Cerebellar cortex (tissue), 1 donor: ENCODE results near the gene FEZ2.
"Not testable (repeated sequence)": the region's sequence is repeated elsewhere in the genome, so short reads cannot be mapped to it uniquely, and the experiment has no call there.

ENCODE experiments used
- DNase-seq: peaks from one replicate; pipeline ENCODE4 v3.0.0-alpha.2; 2015; ENCODE audit warnings: low spot score

Gene FEZ2

DNA sequence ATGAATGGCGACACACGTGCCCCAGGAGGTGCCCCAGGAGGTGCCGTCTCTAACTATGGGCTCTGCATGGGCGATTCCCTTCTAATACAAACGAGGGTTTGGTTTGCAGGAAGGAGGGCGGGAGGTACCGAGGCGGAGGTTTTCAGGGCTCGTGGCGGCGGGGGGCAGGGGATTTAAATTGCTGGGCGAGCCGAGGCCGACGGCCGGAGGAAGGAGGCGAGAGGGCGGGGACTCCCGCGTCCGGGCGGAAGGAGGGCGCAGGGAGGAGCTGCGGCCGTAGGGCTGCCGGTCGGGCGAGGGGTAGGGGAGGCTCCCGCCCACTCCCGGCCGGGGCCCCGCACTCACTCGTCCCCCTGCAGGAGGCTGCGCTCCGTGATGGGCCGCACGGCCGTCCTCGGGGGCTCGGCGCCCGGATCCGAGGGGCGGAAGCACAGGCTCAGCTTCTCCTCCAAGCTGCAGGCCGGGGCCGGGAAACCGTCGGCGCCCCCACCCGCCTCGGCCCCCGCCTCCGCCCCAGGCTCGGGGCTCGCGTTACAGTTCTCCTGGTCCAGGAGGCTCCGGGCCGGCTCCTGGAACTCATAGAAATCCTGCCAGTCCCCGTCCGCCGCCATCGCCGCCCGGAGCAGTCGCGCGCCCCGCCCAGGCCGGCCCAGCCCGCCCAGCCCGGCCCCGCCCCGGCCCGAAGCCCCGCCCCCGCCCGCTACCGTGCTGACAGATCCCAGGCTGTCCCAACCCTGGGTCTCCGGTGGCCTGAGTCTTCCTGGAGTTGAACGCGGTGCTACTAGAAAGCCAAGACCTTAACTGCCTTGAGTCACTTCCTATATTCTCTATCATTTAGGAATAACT lies at the start of gene FEZ2:
Gene FEZ2, minus strand, starts transcription at position 637 of the 846 bp plus-strand sequence. Its CDS starts 26 bp downstream, at position 611.
- DNase-seq: peak; percentile 69

- no peak for DNase-seq
These were observed 37.1 kb upstream of the FEZ2 start for GRCh38 chr2:36634981-36635597.

GRCh38 chr2:36633470-36634092 lies 35.6 kb upstream of the FEZ2 start:
- no peak for DNase-seq

DNA sequence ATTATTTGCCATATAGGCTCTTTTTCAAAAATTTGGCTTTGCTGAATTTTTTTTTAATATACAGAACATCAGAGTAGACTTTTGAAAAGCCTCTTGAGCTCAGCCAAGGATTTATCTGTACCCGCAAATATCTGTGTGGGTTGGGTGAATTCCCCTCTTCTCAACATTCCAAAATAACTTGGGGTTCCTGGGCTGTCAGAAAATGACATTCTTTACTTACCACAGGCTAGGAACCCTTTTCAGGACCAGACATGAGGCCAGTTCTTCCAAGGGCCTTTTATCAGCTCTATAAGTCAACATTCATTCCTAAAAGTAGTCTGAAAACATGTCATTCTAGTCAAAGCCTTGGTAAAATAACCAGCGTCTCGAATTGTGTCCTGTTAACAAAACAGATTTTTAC lies 28.8 kb upstream of the FEZ2 start:
- DNase-seq: no peak

GRCh38 chr2:36626071-36626470 lies 28.1 kb upstream of the FEZ2 start:
- DNase-seq: no peak

DNA sequence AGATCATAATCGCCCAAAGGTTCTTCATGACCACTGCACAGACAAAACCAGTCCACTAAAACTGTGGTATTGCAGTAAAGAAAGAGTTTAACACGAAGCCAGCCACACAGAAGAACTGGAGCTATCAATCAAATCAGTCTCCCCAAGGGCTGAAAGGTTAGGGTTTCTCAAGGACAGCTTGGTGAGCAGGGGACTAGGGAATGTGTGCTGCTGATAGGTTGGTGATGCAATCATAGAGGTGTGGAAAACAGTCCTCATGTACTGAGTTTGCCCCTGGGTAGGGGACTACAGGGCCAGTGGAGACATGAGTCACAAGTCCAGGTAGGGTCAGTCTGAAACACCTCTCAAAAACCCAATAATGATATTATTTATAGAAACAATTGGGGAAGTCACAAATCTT lies 27.3 kb upstream of the FEZ2 start:
- no peak for DNase-seq

DNA sequence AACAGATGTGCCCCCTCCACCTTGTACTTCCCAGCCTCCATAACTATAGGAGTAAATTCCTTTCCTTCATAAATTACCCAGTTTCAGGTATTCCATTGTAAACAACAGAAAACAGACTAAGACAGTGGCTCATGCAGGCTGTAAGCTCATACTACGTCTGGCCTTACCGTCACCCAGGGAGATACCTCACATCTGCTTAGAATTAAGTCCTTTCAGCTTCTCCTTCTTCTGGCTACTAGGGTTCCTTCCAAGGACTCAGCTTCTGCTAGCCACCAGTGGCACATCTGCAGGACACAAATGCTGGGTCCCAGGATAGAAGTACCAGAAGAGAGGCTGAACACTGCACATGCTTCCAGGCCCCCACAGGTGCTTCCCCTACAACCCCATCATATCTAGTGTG lies 22.4 kb upstream of the FEZ2 start:
- no peak for DNase-seq

- DNase-seq: peak; percentile 72
These were observed 20.4 kb upstream of the FEZ2 start for GRCh38 chr2:36618381-36618780.

DNA sequence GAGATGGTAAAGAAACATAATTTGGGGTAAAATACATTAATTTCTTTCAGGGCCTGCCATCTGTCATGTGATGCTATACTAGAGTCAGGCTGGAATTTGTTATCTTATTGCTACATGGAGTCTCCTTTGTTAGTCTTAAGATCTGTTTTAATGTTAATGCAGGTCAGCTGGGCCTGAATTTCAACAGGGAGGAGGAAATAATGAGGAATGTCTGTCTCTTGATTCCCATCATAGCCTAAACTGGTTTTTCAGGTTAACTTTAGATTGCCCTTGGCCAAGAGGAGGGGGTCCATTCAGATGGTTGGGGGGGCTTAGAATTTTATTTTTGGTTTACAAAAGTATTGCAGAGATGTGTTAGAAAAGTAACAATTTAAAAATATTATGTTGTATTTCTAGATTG lies 19.0 kb upstream of the FEZ2 start:
- no peak for DNase-seq

- DNase-seq: no peak
These were observed 17.3 kb upstream of the FEZ2 start for GRCh38 chr2:36615222-36615621.

DNA sequence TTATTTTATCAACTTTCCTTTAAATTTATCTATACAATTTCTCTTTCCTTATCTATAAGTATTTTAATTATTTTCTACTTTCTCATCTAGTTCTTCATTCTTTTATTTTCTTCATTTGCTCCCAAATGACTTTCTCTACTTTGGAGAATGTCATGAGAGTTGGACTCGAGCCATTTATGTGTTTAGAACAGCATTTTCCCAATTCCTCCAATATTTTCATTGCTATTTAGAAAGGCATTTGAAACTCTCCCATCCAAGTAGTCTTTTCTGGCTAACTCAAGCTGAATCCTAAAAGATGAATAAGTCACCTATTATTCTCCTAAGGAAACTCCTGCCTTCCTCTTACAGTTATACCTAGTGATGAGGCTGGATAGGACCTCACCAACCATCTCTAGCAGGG lies 15.8 kb upstream of the FEZ2 start:
- no peak for DNase-seq

GRCh38 chr2:36611316-36611990 lies 13.5 kb upstream of the FEZ2 start:
- no peak for DNase-seq

DNA sequence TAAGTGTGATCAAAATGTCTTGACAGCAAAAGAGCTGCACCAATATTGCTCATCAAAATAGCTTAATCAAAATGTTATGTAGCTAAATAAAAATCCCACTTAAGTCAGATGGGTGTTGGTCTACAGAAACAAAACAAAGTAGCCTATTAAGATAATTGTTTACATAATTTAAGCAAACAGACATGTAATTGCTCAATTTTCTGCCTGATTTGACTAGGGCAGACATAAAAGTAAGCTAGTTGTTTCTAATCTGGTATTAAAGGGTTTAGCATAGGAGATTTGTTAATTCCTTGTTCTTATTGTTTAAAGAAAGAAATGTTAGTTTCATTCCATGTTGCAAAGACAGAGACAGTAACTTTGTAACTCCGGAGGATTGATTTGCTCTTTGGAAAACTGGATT lies 11.5 kb upstream of the FEZ2 start:
- DNase-seq: no peak

- no peak for DNase-seq
These were observed 10.0 kb upstream of the FEZ2 start for GRCh38 chr2:36607947-36608346.

- DNase-seq: no peak
These were observed 9.0 kb upstream of the FEZ2 start for GRCh38 chr2:36606925-36607324.

- no peak for DNase-seq
These were observed 7.3 kb upstream of the FEZ2 start for GRCh38 chr2:36605273-36605672.

DNA sequence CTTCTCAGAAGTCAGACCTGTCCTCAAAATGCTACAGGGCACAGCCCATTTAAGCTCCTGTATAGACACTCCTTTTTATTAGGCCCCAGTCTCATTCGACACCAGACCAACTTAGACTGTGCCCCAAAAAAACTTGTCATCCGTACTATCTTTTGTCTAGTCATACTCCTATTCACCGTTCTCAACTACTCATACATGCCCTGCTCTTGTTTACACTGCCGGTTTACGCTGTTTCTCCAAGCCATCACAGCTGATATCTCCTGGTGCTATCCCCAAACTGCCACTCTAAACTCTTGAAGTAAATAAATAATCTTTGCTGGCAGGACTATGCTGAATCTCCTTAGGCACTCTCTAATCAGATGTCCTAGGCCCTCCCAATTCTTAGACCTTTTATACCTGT lies 5.7 kb upstream of the FEZ2 start:
- DNase-seq: not testable (repeated sequence)

GRCh38 chr2:36597003-36597531 lies 901 bp downstream of the FEZ2 start:
- no peak for DNase-seq

GRCh38 chr2:36596397-36596796 lies 1.6 kb downstream of the FEZ2 start:
- DNase-seq: no peak

- no peak for DNase-seq
These were observed 3.1 kb downstream of the FEZ2 start for GRCh38 chr2:36594849-36595248.

- peak; percentile 90 for DNase-seq
These were observed 8.7 kb downstream of the FEZ2 start for GRCh38 chr2:36589230-36589630.

DNA sequence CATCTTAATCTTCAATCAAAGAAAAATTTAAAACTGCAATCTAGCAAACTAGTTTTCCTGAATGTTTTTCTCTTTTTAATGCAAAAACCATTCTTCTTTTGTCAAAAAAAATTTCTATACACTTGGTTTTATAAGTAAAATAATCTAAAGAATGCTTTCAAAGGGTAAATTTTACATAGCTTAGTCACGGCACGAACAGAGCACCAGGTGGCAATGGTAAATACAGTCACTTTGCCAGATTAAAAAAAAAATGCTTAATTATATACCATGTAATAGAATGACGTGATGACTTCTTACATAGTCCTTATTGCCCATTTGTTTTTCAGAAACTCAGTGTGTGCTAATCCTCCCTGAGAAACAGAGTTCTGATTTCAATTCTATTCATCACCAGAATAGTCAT lies 10.4 kb downstream of the FEZ2 start:
- DNase-seq: no peak
